Dermis microvascular lymphatic vessel endothelial cell (primary cell): ENCODE measurements around the gene TMEM33. TPM values are rescaled to one million over a fixed set of nuclear protein-coding genes. Genes with fewer than 3 reads are reported as not detected.

Source experiments
- DNase-seq, 2 donors: peaks; one replicate each; pipeline versions ENCODE4 v3.0.0 to v3.0.0-alpha.2; 2010; ENCODE audit warnings: low read depth in 2 of 2
- total RNA-seq: library from RNA; depleted of rRNA; stranded (reverse); fragments of >200 nt; gene quantifications from 2 replicates; pipeline ENCODE4 v1.2.1, GENCODE V29; 2014

The TMEM33 gene
- total RNA-seq, 1 donor from 2014 or later = 36.5 TPM

DNA sequence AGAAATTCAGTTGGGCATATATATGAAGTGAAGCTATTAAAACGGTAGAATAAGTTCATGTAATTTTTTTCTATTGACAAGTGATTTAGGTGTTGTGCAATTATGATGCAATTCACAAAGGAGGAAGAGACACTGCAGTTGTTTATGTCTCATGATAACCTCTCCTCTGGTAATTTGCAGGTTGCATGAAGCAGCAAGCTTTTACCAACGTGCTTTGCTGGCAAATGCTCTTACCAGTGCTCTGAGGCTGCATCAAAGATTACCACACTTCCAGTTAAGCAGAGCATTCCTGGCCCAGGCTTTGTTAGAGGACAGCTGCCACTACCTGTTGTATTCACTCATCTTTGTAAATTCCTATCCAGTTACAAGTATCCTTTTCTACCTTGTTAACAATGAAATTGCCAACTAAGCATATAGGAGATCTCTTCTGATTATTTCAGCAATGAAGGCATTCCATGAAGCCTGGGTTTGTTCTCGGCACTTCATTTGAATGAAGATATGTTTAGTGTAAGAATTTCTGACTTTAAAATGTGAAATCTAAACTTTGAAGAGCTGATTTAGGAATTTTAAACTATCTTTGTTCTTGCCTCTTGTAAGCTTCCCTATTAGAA lies 3.9 kb downstream of the TMEM33 start:
- DNase-seq = no peak

- no peak for DNase-seq
Observed at GRCh38 chr4:41940834-41941233, 5.6 kb downstream of the TMEM33 start.

DNA sequence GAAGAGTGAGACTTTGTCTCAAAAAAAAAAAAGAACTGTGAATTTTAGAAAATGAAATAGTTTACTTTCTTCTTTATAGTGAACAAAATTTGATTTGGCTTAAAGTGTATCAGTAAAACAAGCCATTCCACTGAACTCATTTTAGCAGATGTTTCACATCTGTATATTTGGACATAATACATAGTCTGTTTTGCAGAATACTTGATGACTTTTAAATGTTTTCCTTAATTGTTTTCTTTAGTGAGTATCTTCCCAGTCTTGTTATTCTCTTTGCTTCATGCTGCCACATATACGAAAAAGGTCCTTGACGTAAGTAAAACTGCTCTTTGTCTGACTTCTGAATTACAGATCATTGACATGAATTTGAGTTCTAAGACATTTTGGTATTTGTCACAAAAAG lies 8.3 kb downstream of the TMEM33 start:
- no peak for DNase-seq

- DNase-seq = no peak
Observed at GRCh38 chr4:41944089-41944488, 8.9 kb downstream of the TMEM33 start.

- no peak for DNase-seq
Observed at GRCh38 chr4:41949531-41949930, 14.3 kb downstream of the TMEM33 start.

GRCh38 chr4:41957634-41958033 lies 22.4 kb downstream of the TMEM33 start:
- DNase-seq = peak in 1 of 2 donors; percentile 33

GRCh38 chr4:41963105-41963504 lies 27.9 kb downstream of the TMEM33 start:
- DNase-seq = peak in 1 of 2 donors; percentile 21

- DNase-seq = no peak
Observed at GRCh38 chr4:41964401-41964800, 29.2 kb downstream of the TMEM33 start.

DNA sequence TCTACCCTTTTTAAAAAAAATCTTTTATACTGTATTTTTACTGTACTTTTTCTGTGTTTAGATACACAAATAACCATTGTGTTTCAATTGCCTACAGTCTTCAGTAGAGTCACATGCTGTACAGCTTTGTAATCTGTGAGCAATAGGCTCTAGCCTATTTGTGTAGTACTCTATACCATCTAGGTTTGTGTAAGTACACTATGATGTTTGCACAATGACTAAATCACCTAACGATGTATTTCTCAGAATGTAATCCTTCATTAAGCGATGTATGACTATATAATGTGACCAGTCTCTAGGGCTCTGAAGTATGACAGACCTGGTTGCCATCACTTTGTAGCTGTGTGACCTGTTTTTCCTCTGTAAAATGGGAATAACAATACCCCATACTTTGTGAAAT lies 32.2 kb downstream of the TMEM33 start:
- DNase-seq = no peak

- no peak for DNase-seq
Observed at GRCh38 chr4:41969671-41970070, 34.4 kb downstream of the TMEM33 start.

DNA sequence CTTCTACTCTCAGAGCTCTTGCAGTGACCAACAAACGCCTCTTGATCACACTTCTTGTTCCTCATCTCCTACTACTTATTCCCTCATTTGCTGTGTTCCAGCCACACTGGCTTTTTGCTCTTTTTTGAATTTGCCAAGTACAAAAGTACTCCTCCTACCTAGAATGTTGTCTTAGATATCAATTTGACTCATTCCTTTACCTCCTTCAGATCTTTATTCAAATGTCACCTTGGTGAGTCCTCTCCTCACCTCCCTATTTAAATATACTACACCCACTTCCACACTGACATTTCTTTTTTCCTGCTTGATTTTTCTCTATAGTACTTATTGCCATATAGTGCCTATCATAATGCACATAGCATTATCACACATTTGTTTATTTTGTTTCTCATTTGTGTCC lies 40.1 kb downstream of the TMEM33 start:
- no peak for DNase-seq

DNA sequence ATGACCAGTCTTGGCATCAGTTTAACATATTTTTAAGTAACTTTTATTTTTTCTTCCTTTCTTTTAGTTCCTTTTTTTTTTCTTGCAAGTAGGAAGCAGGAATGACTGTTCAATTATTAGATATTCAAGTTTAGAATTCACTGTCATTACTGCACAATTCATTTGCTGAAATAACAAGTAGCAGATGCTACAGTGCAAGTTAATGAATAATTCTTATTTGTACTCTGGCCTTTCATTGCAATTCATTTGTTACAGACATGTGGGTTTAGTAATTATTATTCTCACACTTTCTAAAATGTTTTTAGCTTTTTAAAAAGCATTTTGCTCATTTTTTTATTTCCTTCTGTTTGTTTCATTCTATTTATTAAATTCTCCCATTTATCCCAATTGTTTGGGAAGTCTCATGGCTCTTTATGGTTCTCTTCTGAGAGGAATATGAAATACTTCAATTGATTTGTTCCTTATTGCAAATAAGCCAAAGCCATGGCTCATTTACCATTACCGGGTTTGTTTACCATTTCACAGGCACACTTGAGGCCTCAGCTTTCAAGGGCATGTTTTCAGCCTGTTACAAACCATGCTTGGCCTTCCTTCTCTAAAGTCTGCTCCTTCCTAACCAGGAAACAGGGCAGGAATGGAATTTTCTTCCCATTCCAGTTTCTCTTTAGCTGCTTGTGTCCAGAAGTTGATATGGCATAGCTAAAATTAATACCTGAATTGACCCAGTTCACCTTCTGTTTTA lies 41.7 kb downstream of the TMEM33 start:
- no peak for DNase-seq

- no peak for DNase-seq
Observed at GRCh38 chr4:41977709-41978108, 42.5 kb downstream of the TMEM33 start.

- DNase-seq = no peak
Observed at GRCh38 chr4:41981456-41981855, 46.2 kb downstream of the TMEM33 start, which contains the start of gene DCAF4L1. TSS of gene DCAF4L1 (plus strand) at chr4:41981756. CDS start at chr4:41981793, 37 bp downstream.

DNA sequence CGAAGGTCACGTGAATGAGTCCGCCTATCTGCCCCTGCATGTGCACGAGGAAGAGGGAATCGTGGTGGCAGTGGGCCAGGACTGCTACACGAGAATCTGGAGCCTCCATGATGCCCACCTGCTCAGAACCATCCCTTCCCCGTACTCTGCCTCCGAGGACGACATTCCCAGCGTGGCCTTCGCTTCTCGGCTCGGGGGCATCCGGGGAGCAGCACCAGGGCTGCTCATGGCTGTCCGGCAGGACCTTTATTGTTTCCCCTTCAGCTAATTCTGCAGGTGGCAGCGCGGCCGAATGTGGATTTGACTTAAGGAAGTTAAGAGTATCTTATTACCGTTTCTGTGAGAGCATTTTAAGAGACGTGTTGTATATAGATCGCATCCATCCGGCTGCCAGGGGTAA lies 47.5 kb downstream of the TMEM33 start:
- no peak for DNase-seq

DNA sequence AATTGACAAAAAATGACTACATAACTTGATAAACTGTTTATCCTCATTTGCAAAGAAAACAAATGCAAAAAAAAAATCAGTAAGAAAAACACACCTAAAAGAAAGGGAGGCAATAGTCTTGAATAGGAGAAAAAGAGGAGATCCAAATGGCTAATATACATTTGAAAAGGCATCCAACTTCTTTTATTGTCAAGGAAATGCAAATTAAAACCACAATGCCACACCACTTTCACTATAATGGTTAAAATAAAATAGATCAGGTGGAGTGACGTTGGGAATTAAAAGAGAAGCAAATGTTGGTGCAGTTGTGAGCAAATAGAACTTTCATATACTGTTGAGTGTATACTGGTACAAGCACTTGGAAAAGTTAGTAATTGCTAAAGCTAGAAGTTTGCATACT lies 49.9 kb downstream of the TMEM33 start:
- DNase-seq = no peak

DNA sequence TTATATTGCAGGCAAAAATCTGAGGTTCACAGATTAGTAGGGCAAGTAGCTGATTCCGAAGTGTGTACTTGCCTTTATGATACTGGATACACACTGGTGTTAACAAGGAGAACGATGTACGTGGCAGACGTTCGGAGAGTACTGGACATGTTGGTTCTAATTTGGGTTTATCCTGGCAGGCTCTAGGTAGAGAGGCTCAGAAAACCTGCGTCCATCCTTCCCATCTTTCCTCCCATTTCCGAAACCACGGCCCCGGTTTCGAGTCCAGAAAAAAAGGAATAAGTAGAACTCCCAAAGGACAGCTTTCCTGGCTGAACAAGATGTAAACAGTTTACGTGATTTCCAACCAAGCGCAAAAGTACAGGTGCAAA lies 54.8 kb downstream of the TMEM33 start:
- no peak for DNase-seq

DNA sequence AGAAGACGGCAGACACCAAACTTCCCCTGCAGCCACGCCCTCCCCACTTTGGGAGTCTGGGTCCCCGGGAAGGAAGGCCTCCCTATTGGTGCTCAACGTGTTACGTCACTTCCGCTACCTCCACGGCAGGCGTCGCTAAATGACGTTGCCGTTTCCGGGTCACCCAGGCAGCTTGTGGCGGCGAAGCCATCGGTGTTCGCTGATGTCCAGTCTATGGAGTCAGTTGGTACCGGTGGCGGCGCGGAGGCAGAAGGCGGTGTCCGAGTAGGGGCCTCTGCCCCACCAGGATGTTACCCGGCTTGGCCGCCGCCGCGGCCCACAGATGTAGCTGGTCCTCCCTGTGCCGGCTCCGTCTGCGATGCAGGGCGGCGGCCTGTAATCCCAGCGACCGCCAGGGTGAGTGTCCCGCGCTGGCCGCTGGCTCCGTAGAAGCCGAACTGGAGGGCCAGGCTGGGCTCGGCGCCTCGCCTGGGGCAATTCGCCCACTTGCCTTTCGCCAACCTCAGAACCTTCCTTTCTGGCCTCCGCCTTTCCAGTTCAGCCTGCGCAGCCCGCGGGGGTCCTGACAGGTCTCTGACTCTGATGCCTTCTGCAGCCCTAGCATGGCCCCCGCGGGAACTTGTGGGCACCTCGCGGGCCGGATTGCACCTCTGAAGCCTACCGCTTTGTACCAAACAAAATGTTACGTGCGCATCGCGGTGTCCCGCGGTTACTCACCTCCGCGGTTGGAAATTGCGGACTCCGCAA lies 55.3 kb downstream of the TMEM33 start, which contains the start of gene SLC30A9:
Gene SLC30A9, plus strand, starts transcription at position 166 of the 747 bp plus-strand sequence. Its CDS starts 122 bp downstream, at position 288.
- DNase-seq = peak; percentile 93 to 96

DNA sequence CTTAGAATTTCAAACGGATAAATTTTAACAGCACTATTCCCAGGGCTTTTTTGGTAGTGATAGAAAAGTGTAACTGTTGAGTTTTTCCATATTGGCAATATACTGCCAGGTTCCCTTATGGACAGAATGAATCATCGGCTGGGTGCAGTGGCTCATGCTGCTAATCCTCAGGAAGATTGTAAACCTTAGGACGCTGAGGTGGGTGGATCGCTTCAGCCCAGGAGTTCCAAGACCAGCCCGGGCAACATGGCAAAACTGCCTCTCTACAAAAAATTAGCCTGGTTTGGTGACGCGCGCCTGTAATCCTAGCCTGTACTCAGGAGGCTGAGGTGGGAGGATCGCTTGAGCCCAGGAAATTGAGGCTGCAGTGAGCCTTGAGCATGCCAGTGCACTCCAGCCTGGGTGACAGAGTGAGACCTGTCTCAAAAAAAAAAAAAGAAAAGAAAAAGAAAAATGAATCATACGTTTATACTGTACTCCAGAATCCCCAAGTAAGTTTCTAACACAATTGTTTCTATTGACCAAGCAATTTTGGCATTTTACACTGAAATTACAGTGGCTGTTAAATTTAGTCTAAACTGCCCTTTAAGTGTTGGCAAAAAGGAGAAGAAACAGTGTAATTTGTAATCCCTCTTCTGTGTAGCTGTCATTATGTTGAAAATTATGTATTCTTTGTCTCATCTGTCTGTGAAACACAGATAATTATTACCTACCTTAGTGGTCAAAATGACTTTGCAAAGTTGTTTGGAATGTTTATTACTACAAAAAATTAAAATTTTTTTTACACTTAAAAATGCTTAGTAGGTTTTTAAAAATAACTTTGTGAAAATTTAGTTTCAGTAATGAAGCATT lies 56.9 kb downstream of the TMEM33 start:
- DNase-seq = peak in 1 of 2 donors; percentile 7

DNA sequence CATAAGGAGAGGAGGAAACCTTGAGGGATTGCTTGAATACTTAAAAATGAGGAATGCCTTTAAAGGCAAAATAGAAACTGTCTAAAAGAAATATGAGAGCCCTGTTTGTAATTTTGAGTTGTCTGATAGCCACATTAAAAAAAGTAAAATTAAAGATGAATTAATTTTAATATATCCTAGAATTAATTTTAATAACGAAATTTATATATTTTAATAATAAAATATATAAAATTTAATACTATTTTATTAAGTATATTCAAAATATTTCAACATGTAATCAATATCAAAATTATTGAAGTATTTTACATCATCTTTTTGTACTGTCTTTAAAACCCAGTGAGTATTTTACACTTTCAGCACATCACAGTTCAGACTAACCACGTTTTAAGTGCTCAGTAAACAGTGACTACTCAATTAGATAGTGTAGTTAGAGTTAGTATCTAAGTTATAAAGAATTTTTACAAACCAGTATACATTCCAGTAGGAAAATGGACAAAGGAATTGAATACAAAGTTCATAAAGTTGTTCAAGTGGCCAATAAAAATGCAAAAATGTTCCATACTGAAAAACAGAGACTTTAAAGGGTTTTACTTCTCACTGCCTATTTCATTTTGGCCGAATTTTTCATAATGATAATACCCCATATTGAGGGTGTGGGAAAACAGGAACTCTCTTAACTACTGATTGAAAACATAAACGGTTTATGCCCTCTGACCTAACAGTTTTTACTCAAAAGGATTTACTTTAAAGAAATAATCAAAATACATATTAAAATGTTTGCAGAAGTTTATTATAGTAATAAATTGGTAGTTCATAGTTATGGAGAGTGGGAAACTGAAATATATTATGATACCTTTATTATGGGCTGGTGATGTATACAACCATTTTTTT lies 58.0 kb downstream of the TMEM33 start:
- no peak for DNase-seq
